DND-41 (cell line): Measurements from ENCODE around the gene KRT73.

Experiments used
- ATAC-seq: fragments of 200-7000 bp; cut with Tn5 transposase; 3 replicates; pipeline ENCODE4 v1.9.1; 2021; ENCODE audit warnings: low read depth; ENCODE audit not compliant: insufficient read depth
- DNase-seq: peaks from one replicate; pipeline ENCODE4 v3.0.0-alpha.2; 2020
- H2AFZ ChIP-seq: 2 replicates; pipeline ENCODE4 v1.6.0; 2012; ENCODE audit warnings: low read depth, low read length
- H3K27ac ChIP-seq: 2 replicates; pipeline ENCODE4 v1.5.1; 2012; ENCODE audit warnings: low read length, inconsistent platforms
- H3K27me3 ChIP-seq: fragments of 200-600 bp; sonication (generic); 2 replicates; pipeline ENCODE4 v1.6.0; 2012; ENCODE audit warnings: low read length, mild to moderate bottlenecking, inconsistent platforms; ENCODE audit not compliant: insufficient read depth, poor library complexity
- H3K36me3 ChIP-seq: 2 replicates; pipeline ENCODE4 v1.5.1; 2012; ENCODE audit warnings: low read length, inconsistent platforms; ENCODE audit not compliant: insufficient read depth
- H3K4me1 ChIP-seq: 2 replicates; pipeline ENCODE4 v1.5.1; 2012; ENCODE audit warnings: mild to moderate bottlenecking, low read length; ENCODE audit not compliant: insufficient read depth
- H3K4me2 ChIP-seq: 2 replicates; pipeline ENCODE4 v1.6.0; 2012; ENCODE audit warnings: mild to moderate bottlenecking, moderate library complexity, low read length, inconsistent platforms; ENCODE audit not compliant: insufficient read depth
- H3K4me3 ChIP-seq, 2 experiments: fragments of 200-600 bp in 1 of 2; shearing (Covaris generic) in 1 of 2; 2 replicates each; pipeline ENCODE4 v1.5.1; 2012 to 2016; ENCODE audit warnings: inconsistent platforms in 2 of 2, low read length in 2 of 2, mild to moderate bottlenecking in 2 of 2, low read depth in 1 of 2, moderate library complexity in 1 of 2
- H3K79me2 ChIP-seq: 2 replicates; pipeline ENCODE4 v1.6.0; 2012; ENCODE audit warnings: low read length, inconsistent platforms; ENCODE audit not compliant: insufficient read depth
- H3K9ac ChIP-seq: 2 replicates; pipeline ENCODE4 v1.6.0; 2012; ENCODE audit warnings: low read depth, mild to moderate bottlenecking, inconsistent platforms, low read length, moderate library complexity
- H3K9me3 ChIP-seq: 2 replicates; pipeline ENCODE4 v1.5.1; 2012; ENCODE audit warnings: low read length, moderate library complexity, mild to moderate bottlenecking, inconsistent platforms; ENCODE audit not compliant: insufficient read depth, severe bottlenecking
- H4K20me1 ChIP-seq: 2 replicates; pipeline ENCODE4 v1.6.0; 2012; ENCODE audit warnings: low read length; ENCODE audit not compliant: insufficient read depth
- EZH2 ChIP-seq: IDR thresholded peaks from 3 replicates; pipeline ENCODE4 v1.6.1; 2012; ENCODE audit warnings: borderline replicate concordance, low read depth, mild to moderate bottlenecking, moderate library complexity, low read length, inconsistent platforms; ENCODE audit not compliant: severe bottlenecking
- TF ChIP-seq, protein P1 (sequence below): IDR thresholded peaks from 2 replicates; pipeline ENCODE4 v1.5.1; 2012; ENCODE audit warnings: borderline replicate concordance, low read length, moderate library complexity, mild to moderate bottlenecking; ENCODE audit not compliant: poor library complexity, severe bottlenecking; ENCODE audit errors: extremely low read depth

KRT73 gene

GRCh38 chr12:52582971-52583456, 35.3 kb downstream of the KRT73 start:
- H2AFZ ChIP-seq, result no peak overlapping the region
- TF ChIP-seq, protein P1, sequence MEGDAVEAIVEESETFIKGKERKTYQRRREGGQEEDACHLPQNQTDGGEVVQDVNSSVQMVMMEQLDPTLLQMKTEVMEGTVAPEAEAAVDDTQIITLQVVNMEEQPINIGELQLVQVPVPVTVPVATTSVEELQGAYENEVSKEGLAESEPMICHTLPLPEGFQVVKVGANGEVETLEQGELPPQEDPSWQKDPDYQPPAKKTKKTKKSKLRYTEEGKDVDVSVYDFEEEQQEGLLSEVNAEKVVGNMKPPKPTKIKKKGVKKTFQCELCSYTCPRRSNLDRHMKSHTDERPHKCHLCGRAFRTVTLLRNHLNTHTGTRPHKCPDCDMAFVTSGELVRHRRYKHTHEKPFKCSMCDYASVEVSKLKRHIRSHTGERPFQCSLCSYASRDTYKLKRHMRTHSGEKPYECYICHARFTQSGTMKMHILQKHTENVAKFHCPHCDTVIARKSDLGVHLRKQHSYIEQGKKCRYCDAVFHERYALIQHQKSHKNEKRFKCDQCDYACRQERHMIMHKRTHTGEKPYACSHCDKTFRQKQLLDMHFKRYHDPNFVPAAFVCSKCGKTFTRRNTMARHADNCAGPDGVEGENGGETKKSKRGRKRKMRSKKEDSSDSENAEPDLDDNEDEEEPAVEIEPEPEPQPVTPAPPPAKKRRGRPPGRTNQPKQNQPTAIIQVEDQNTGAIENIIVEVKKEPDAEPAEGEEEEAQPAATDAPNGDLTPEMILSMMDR, result peak; percentile 74
- no peak for TF ChIP-seq EZH2
- no peaks in the 10 kb centered on the region for H3K4me1 ChIP-seq
- no peak overlapping the region for H3K27ac ChIP-seq
- no peak overlapping the region for H3K9ac ChIP-seq
- no peaks in the 10 kb centered on the region for H3K79me2 ChIP-seq
- peaks cover 12% of the 10 kb centered on the region for H3K27me3 ChIP-seq
- no peak overlapping the region for H3K4me2 ChIP-seq
- no peaks in the 10 kb centered on the region for H3K36me3 ChIP-seq
- H4K20me1 ChIP-seq, result no peaks in the 10 kb centered on the region
- peak; percentile 74 for ATAC-seq
- peak; percentile 47 for DNase-seq
- H3K4me3 ChIP-seq, result no peak overlapping the region
- H3K9me3 ChIP-seq, result no peaks in the 10 kb centered on the region

- DNase-seq (no peak), ATAC-seq (no peak)
- Histone ChIP-seq H3K4me1 (no peaks in the 10 kb centered on the region), H3K9me3 (no peaks in the 10 kb centered on the region), H2AFZ (no peak overlapping the region), H3K4me2 (no peak overlapping the region), H3K36me3 (no peaks in the 10 kb centered on the region), H3K79me2 (no peaks in the 10 kb centered on the region), H3K27ac (no peak overlapping the region), H3K4me3 (no peak overlapping the region), H4K20me1 (no peaks in the 10 kb centered on the region), H3K9ac (no peak overlapping the region), H3K27me3 (peaks cover 10% of the 10 kb centered on the region)
- TF ChIP-seq, protein P1, result no peak
- TF ChIP-seq EZH2, result no peak
Measured at GRCh38 chr12:52582486-52582885, 35.9 kb downstream of the KRT73 start.

GRCh38 chr12:52581481-52581880, 36.9 kb downstream of the KRT73 start:
- Histone ChIP-seq H4K20me1 (no peaks in the 10 kb centered on the region), H3K79me2 (no peaks in the 10 kb centered on the region), H3K27me3 (peaks cover 6% of the 10 kb centered on the region), H3K4me3 (no peak overlapping the region), H3K9ac (no peak overlapping the region), H3K27ac (no peak overlapping the region), H3K4me1 (no peaks in the 10 kb centered on the region), H3K4me2 (no peak overlapping the region), H3K36me3 (no peaks in the 10 kb centered on the region), H2AFZ (no peak overlapping the region), H3K9me3 (no peaks in the 10 kb centered on the region)
- TF ChIP-seq EZH2, result no peak
- TF ChIP-seq, protein P1, result no peak
- DNase-seq (no peak), ATAC-seq (no peak)

- Histone ChIP-seq H3K4me3 (no peak overlapping the region), H3K27ac (no peak overlapping the region), H3K36me3 (no peaks in the 10 kb centered on the region)
Measured at GRCh38 chr12:52581066-52581465, 37.3 kb downstream of the KRT73 start.

More at GRCh38 chr12:52581066-52581465, 37.3 kb downstream of the KRT73 start:
- H3K4me2 ChIP-seq, result no peak overlapping the region
- DNase-seq, result no peak
- H3K79me2 ChIP-seq, result no peaks in the 10 kb centered on the region
- H2AFZ ChIP-seq, result no peak overlapping the region
- no peak overlapping the region for H3K9ac ChIP-seq
- H3K4me1 ChIP-seq, result no peaks in the 10 kb centered on the region
- H3K27me3 ChIP-seq, result peaks cover 8% of the 10 kb centered on the region
- no peaks in the 10 kb centered on the region for H4K20me1 ChIP-seq
- H3K9me3 ChIP-seq, result no peaks in the 10 kb centered on the region
- ATAC-seq, result no peak
- TF ChIP-seq, protein P1, result no peak
- no peak for TF ChIP-seq EZH2
